Measurements from ENCODE around the gene CMTM5.

CMTM5 gene

DNA sequence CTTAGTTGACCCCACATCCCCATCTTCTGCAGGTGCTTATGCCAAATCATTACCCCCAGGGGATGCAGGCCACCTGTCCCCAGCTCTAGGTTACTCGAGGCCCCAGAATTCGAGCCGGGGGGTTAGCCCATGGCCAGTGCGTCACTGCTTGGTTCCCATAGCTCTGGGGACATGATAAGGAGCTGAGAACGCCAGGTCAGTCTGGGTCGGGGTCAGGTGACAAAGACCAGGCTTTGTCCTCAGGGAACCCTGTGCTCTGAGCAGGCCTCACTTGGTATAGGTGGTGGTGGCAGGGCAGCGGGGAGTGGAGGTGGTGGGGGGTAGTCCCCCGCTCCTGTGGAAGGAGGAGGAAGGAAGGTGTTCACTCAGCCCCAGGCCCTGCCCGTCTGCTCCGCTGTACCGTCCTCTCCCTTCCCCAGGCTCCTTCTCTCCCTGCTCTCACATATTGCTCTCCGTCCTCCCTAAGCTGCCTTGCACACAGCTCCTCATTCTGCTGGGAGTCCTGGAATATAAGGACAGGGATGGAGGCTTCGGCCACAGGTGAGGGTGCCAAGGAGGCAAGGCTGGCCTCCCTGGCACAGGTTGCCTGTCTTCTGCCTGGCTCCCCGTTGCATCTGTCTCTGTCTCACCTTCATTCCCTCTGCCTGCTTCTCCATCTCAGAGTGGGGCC lies 33.3 kb downstream of the CMTM5 start:
- H3K9me3 ChIP-seq (ENCODE audit: insufficient read depth, low read length) = no peaks in the 10 kb centered on the region
- H3K36me3 ChIP-seq (replicated peaks; ENCODE audit: low read depth, low read length) = no peaks in the 10 kb centered on the region
- H3K9ac ChIP-seq (ENCODE audit: low read length) = no peak overlapping the region
- no peaks in the 10 kb centered on the region for H3K79me2 ChIP-seq (ENCODE audit: low read length)
- no peak overlapping the region; the same call in 1 of the 2 replicates for H2AFZ ChIP-seq (ENCODE audit: low read depth, low read length)
- H3K27ac ChIP-seq (ENCODE audit: low read length) = peak overlapping the region; percentile 2; the same call in 1 of the 2 replicates
- H3K4me1 ChIP-seq (ENCODE audit: low read length) = peaks cover 43% of the 10 kb centered on the region
- peak overlapping the region; percentile 43; the same call in 1 of the 2 replicates for H3K4me3 ChIP-seq (ENCODE audit: low read length)
- no peaks in the 10 kb centered on the region; the same call in 1 of the 2 replicates for H3K27me3 ChIP-seq (ENCODE audit: low read depth, low read length)
- TF ChIP-seq, protein P1, sequence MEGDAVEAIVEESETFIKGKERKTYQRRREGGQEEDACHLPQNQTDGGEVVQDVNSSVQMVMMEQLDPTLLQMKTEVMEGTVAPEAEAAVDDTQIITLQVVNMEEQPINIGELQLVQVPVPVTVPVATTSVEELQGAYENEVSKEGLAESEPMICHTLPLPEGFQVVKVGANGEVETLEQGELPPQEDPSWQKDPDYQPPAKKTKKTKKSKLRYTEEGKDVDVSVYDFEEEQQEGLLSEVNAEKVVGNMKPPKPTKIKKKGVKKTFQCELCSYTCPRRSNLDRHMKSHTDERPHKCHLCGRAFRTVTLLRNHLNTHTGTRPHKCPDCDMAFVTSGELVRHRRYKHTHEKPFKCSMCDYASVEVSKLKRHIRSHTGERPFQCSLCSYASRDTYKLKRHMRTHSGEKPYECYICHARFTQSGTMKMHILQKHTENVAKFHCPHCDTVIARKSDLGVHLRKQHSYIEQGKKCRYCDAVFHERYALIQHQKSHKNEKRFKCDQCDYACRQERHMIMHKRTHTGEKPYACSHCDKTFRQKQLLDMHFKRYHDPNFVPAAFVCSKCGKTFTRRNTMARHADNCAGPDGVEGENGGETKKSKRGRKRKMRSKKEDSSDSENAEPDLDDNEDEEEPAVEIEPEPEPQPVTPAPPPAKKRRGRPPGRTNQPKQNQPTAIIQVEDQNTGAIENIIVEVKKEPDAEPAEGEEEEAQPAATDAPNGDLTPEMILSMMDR (IDR thresholded peaks at IDR 0.05; ENCODE audit: low read depth, low read length) = no peak
- no peak for TF ChIP-seq EZH2phosphoT487 (IDR thresholded peaks at IDR 0.05; ENCODE audit: low read depth)
- peak overlapping the region; percentile 68 for H3K4me2 ChIP-seq (ENCODE audit: low read length)
- no peaks in the 10 kb centered on the region for H4K20me1 ChIP-seq (ENCODE audit: insufficient read depth, low read length)

DNA sequence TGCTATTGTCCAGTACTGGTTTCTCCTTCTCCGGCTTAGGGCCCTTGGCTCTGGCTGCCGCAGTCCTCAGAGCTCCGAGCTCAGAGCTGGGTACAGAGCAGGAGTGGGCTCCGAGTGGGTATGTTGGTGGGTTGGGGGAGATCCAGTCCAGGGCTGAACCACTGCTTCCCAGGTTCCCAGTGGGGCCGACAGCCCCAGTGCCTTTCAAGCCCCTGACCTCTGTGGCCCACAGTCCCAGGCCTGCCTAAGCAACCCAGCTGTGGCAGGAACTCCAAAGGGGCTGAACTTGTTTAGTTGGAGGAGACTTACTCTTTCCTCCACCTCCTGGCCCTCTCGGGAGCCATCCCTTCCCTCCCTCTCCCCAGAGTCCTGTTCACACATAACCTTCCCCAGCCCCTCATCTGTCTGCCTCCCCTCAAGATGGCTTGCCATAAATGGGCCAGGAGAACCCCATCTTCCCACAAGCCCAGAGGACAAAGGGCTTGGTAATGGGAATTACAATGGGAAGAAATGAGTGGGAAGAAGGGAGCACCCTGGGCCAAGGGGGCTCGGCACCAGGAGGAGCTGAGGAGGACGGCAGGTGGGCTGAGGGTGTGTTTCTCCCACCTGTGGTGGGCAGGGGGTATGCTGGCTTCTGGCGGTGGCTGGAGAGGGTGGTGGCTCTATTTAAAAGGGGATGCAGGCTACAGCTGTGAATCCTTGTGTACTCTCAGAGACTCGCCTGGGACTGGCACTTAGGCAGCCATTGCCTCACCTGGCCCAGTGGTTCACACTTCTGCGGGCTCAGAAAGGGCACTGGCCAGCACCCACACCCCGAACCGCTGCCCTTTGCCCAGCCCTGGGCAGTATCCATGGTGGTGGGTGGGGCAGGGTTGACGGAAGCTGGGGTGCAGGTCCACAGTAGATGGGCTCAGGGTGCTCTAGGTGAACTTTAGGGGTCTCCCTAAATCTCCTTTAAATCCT lies 35.0 kb downstream of the CMTM5 start:
- Histone ChIP-seq H3K79me2 (ENCODE audit: low read length) (no peaks in the 10 kb centered on the region), H3K4me3 (ENCODE audit: low read length) (no peak overlapping the region), H3K9ac (ENCODE audit: low read length) (no peak overlapping the region), H3K27ac (ENCODE audit: low read length) (no peak overlapping the region), H2AFZ (ENCODE audit: low read depth, low read length) (no peak overlapping the region), H4K20me1 (ENCODE audit: insufficient read depth, low read length) (no peaks in the 10 kb centered on the region), H3K36me3 (replicated peaks; ENCODE audit: low read depth, low read length) (no peaks in the 10 kb centered on the region), H3K4me1 (ENCODE audit: low read length) (peaks cover 32% of the 10 kb centered on the region), H3K9me3 (ENCODE audit: insufficient read depth, low read length) (no peaks in the 10 kb centered on the region), H3K27me3 (ENCODE audit: low read depth, low read length) (no peaks in the 10 kb centered on the region; the same call in 1 of the 2 replicates), H3K4me2 (ENCODE audit: low read length) (no peak overlapping the region)
- TF ChIP-seq, protein P1 (IDR thresholded peaks at IDR 0.05; ENCODE audit: low read depth, low read length) = no peak
- TF ChIP-seq EZH2phosphoT487 (IDR thresholded peaks at IDR 0.05; ENCODE audit: low read depth) = no peak

DNA sequence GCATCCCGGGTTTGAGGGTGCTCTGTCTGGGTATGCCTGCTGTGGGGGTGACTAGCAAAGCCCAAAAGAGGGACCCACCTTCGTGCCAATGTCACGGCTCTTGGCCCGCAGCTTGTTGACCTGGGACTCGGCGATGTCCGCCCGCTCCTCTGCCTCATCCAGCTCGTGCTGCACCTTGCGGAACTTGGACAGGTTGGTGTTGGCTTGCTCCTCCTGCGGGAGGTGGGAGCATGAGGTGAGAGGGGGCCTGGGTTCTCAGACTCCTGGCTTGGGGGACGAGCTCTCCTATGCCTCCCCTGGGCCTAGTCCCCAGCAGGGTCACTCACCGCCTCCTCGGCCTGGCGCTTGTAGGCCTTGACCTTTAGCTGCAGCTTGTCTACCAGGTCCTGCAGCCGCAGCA lies 36.8 kb downstream of the CMTM5 start:
- Histone ChIP-seq H3K79me2 (ENCODE audit: low read length) (no peaks in the 10 kb centered on the region), H3K9ac (ENCODE audit: low read length) (no peak overlapping the region), H3K4me2 (ENCODE audit: low read length) (no peak overlapping the region), H2AFZ (ENCODE audit: low read depth, low read length) (no peak overlapping the region), H3K4me3 (ENCODE audit: low read length) (no peak overlapping the region), H3K27me3 (ENCODE audit: low read depth, low read length) (no peaks in the 10 kb centered on the region), H3K9me3 (ENCODE audit: insufficient read depth, low read length) (no peaks in the 10 kb centered on the region), H3K27ac (ENCODE audit: low read length) (no peak overlapping the region), H4K20me1 (ENCODE audit: insufficient read depth, low read length) (no peaks in the 10 kb centered on the region), H3K4me1 (ENCODE audit: low read length) (peaks cover 26% of the 10 kb centered on the region), H3K36me3 (replicated peaks; ENCODE audit: low read depth, low read length) (no peaks in the 10 kb centered on the region)
- TF ChIP-seq, protein P1 (IDR thresholded peaks at IDR 0.05; ENCODE audit: low read depth, low read length) = no peak

DNA sequence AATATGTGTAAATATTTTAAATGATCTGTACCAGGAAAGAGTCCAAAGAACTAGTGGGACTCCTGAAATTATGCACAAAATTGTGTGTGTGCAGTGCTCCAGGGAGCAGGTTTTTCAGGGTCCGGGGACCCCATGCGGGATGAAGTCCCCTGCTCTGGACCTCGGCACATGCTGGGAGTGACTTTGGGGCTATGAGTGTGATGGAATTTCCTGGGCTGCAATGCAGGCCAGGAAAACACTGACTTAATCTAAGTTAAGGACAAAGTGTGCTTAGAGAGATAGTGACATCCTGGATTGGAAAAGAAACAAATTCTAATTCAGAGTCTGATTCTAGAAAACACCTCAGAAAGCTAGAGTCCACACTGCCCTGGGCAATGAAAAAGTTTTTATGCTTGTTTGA lies 37.4 kb downstream of the CMTM5 start:
- Histone ChIP-seq H3K4me3 (ENCODE audit: low read length) (no peak overlapping the region), H4K20me1 (ENCODE audit: insufficient read depth, low read length) (no peaks in the 10 kb centered on the region), H3K9ac (ENCODE audit: low read length) (no peak overlapping the region), H3K27ac (ENCODE audit: low read length) (no peak overlapping the region), H3K4me2 (ENCODE audit: low read length) (no peak overlapping the region), H3K4me1 (ENCODE audit: low read length) (peaks cover 20% of the 10 kb centered on the region), H3K9me3 (ENCODE audit: insufficient read depth, low read length) (no peaks in the 10 kb centered on the region), H3K27me3 (ENCODE audit: low read depth, low read length) (no peaks in the 10 kb centered on the region), H2AFZ (ENCODE audit: low read depth, low read length) (no peak overlapping the region), H3K36me3 (replicated peaks; ENCODE audit: low read depth, low read length) (no peaks in the 10 kb centered on the region), H3K79me2 (ENCODE audit: low read length) (no peaks in the 10 kb centered on the region)
- no peak for TF ChIP-seq EZH2phosphoT487 (IDR thresholded peaks at IDR 0.05; ENCODE audit: low read depth)
- TF ChIP-seq, protein P1 (IDR thresholded peaks at IDR 0.05; ENCODE audit: low read depth, low read length) = no peak

Measured in OCI-LY3 (cell line).